Mesenteric fat pad (tissue), 1 donor: ENCODE measurements around the gene MAST1. TPM values are rescaled to one million over a fixed set of nuclear protein-coding genes. Genes with fewer than 3 reads are reported as not detected.
"Not testable (repeated sequence)": the region's sequence is repeated elsewhere in the genome, so short reads cannot be mapped to it uniquely, and the experiment has no call there.

Source experiments
- DNase-seq: peaks from one replicate; pipeline ENCODE4 v3.0.0-alpha.2; 2020; ENCODE audit warnings: low spot score
- microRNA-seq: library from miRNA; unstranded; fragments of <30 nt; microRNA quantifications from one replicate; pipeline ENCODE4 v1.2.0, GENCODE V29; 2020; ENCODE audit warnings: borderline number of aligned reads
- total RNA-seq: library from RNA; stranded (reverse); fragmentation: NEBNext Ultra II Directional; extraction: Animal tissue kit (Norgen Biotek cat#: 25700); gene quantifications from one replicate; pipeline ENCODE4 v1.2.1, GENCODE V29; 2021
- donor health status: DM: yes; HTN: yes; CAD: no.

The MAST1 gene
- total RNA-seq, 1 donor from 2014 or later, result 0.90 TPM

GRCh38 chr19:12888006-12888603 is 49.8 kb downstream of the MAST1 start:
- DNase-seq, result no peak

GRCh38 chr19:12890299-12890786 is 52.0 kb downstream of the MAST1 start:
- DNase-seq, result not testable (repeated sequence)

DNA sequence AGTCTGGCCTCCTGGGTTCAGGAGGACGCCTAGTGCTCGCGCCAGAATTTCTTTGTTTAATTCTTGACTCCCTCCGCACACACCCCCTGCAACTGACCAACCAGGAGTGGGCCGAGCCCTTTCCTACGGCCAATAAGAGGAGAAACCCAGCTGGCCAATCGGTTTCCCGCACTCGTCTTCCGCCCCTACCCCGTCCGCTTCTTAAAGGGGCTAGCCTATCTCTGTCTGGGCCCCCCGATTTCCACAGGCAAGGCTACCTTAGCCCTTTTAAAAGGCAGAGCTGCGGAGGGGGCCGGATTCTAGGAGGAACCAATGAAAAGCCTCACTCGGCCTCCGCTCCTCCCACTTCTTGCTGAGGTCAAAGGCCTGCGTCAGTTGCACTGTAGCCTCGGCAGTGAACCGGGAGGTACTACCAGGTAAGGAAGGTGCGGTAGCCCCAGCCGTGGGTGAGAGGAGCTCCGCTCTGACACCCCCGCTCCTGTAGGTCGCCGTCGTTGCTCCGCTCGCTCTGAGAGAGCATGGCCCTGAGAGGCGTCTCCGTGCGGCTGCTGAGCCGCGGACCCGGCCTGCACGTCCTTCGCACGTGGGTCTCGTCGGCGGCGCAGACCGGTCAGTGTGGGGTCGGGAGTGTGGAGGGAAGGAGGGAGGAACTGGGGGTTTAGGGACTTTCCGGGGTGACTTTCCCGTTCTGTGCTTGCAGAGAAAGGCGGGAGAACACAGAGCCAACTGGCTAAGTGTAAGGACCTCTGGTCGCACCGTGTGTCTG is 52.7 kb downstream of the MAST1 start, which contains the start of gene GCDH:
GCDH (plus strand) TSS at position 374 of the 766 bp plus-strand sequence; CDS start at position 519, 145 bp downstream.
- peak; percentile 97 for DNase-seq

DNA sequence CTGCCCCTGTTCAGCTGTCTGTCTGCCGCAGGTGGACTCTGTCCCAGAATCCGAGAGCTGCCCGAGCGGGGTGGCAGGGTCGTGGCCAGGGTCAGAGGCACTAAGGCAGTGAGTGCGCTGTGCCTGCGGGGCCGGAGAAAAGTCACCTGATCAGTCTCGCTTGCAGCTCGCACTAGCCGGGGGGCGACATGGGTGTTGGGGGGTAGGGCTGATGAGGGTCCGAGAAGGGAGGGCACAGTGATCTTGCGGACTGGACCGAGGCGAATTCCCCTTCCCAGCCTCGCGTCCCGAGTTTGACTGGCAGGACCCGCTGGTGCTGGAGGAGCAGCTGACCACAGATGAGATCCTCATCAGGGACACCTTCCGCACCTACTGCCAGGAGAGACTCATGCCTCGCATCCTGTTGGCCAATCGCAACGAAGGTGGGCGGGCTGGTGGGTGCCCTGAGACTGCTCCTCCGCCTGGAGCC is 53.3 kb downstream of the MAST1 start:
- DNase-seq, result no peak

- DNase-seq, result no peak
Measured at GRCh38 chr19:12893582-12893981, 55.3 kb downstream of the MAST1 start.

DNA sequence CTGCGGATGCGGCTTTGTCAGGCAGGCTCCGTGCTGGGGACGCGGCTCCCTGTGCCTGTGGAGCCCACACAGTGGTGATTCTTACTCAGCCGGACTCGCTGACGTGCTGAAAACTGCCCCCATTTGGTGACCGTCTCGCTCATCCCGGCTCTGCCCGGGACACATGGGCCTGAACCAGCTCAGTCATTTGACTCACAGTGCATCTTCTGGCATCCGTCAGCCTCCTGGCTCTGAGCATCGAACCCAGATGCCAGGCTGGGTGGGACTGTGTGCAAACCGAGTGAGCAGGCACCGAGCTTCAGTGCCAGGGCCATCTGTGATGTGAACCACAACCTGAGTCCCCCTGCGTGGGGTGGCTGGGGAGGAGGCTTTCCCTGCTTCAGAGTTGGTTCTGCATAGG is 58.1 kb downstream of the MAST1 start:
- DNase-seq, result no peak

GRCh38 chr19:12899891-12900518 is 61.7 kb downstream of the MAST1 start:
- DNase-seq, result no peak

DNA sequence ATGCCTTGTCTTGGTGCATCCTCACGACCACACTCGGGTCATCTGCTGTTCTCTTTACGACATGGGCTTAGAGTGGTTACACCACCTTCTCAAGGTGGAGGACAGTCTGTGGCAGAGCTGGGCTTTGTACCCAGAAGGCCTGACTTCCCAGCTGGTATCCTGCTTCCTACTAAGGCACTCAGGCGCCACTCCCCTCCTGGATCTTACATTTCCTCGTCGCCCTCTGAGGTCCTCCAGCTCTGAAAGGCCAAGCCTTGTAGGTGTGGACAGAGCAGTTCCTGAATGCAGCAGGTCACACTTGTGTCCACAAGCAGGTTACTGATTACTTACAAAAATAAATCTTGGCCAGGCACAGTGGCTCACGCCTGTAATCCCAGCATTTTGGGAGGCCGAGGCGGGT is 68.9 kb downstream of the MAST1 start:
- DNase-seq, result no peak

DNA sequence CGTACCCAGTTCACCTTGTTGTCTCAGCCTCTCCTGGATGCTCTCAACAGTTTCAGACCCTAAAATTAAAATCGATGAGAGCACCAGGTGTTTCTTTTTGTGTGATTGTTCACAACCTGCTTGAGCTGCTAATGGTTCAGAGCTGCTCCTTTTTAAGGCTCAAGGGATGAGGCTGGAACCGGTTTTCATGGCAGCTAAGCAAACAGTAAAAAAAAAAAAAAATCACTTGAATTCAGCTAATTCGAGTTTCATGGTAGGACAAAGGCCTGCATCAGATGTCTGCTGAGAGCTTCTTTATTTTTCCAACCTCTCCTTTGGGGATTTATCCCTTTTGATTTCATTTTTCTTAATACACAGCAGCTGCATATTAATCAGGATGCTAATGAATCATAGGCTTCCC is 74.3 kb downstream of the MAST1 start:
- DNase-seq, result no peak

GRCh38 chr19:12913011-12913561 is 74.8 kb downstream of the MAST1 start:
- DNase-seq, result no peak

- DNase-seq, result no peak
Measured at GRCh38 chr19:12913851-12914690, 75.8 kb downstream of the MAST1 start.

GRCh38 chr19:12915860-12916259 is 77.5 kb downstream of the MAST1 start:
- DNase-seq, result not testable (repeated sequence)

DNA sequence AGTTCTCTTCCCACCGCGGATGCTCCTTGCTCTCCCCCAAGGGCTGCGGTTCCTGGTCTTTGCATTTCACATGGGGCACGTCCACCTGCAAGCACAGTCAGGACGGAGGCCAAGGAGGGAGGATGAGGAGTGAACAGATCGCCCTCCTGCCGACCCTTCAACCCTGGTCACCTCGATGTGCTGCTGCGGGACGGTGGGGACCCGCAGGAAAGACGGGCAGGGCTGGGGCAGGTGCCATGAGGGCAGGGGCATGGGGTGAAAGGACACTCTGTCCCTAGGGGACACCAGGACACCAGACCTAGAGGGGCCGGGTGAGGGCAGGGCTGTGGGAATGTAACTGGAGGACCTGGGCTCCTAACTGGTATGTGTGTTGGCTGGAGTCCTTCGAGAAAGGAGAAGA is 79.9 kb downstream of the MAST1 start:
- DNase-seq, result no peak

DNA sequence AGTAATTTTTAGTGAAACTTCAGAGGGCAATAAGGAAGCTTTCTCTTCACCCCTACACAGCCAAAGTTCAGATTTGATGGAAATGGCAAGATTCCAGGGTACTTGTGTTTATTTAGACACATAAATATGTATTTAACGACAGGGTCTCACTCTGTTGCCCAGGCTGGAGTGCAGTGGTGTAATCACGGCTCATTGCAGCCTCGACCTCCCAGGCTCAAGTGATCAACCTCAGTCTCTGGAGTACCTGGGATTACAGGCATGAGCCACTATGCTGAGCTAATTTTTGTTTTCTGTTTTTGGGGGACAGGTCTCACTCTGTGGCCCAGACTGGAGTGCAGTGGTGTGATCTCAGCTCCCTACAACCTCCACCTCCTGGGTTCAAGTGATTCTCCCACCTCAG is 82.7 kb downstream of the MAST1 start:
- DNase-seq, result no peak

GRCh38 chr19:12922959-12923358 is 84.6 kb downstream of the MAST1 start:
- no peak for DNase-seq

Small RNA genes within 50 kb of the gene (microRNA-seq; reads per million reads assigned to microRNA genes)
- not detected for gene MIR5695
- not detected for gene MIR6794

Other genes starting within 250 kb of the MAST1 start
- gene ZNF490, start 227.7 kb upstream of the MAST1 start, total RNA-seq, result 4.6 TPM
- 24.1 TPM for gene ZNF791, start 227.6 kb upstream of the MAST1 start, total RNA-seq
- 106 TPM for gene MAN2B1, start 171.8 kb upstream of the MAST1 start, total RNA-seq
- gene WDR83, start 171.7 kb upstream of the MAST1 start, total RNA-seq, result 7.2 TPM
- gene DHPS, start 156.6 kb upstream of the MAST1 start, total RNA-seq, result 46.3 TPM
- gene GNG14, start 150.5 kb upstream of the MAST1 start, total RNA-seq, result not detected
- gene FBXW9, start 141.9 kb upstream of the MAST1 start, total RNA-seq, result 4.4 TPM
- gene TNPO2, start 114.6 kb upstream of the MAST1 start, total RNA-seq, result 79.4 TPM
- gene TRIR, start 103.8 kb upstream of the MAST1 start, total RNA-seq, result 139 TPM
- gene GET3, start 101.0 kb upstream of the MAST1 start, total RNA-seq, result 57.6 TPM
- not detected for gene BEST2, start 86.7 kb upstream of the MAST1 start, total RNA-seq
- 57.7 TPM for gene HOOK2, start 63.0 kb upstream of the MAST1 start, total RNA-seq
- gene JUNB, start 47.0 kb upstream of the MAST1 start, total RNA-seq, result 800 TPM
- gene PRDX2, start 36.7 kb upstream of the MAST1 start, total RNA-seq, result 238 TPM
- 2.1 TPM for gene THSD8, start 36.4 kb upstream of the MAST1 start, total RNA-seq
- gene RNASEH2A, start 31.9 kb upstream of the MAST1 start, total RNA-seq, result 2.7 TPM
- not detected for gene RTBDN, start 3.9 kb upstream of the MAST1 start, total RNA-seq
- gene DNASE2, start 42.9 kb downstream of the MAST1 start, total RNA-seq, result 28.9 TPM
- gene KLF1, start 48.7 kb downstream of the MAST1 start, total RNA-seq, result not detected
- 23.3 TPM for gene GCDH, start 52.6 kb downstream of the MAST1 start, total RNA-seq
- not detected for gene SYCE2, start 80.8 kb downstream of the MAST1 start, total RNA-seq
- 51.6 TPM for gene FARSA, start 95.2 kb downstream of the MAST1 start, total RNA-seq
- gene CALR, start 100.1 kb downstream of the MAST1 start, total RNA-seq, result 877 TPM
- 143 TPM for gene RAD23A, start 107.3 kb downstream of the MAST1 start, total RNA-seq
- 19.8 TPM for gene GADD45GIP1, start 118.7 kb downstream of the MAST1 start, total RNA-seq
- not detected for gene DAND5, start 131.1 kb downstream of the MAST1 start, total RNA-seq
- 166 TPM for gene NFIX, start 157.0 kb downstream of the MAST1 start, total RNA-seq